ENCODE data around the gene DYNC1LI2. TPM values are rescaled to one million over a fixed set of nuclear protein-coding genes. Genes with fewer than 3 reads are reported as not detected.

Gene DYNC1LI2
- total RNA-seq: 118 and 132 TPM in 2 replicates

DNA sequence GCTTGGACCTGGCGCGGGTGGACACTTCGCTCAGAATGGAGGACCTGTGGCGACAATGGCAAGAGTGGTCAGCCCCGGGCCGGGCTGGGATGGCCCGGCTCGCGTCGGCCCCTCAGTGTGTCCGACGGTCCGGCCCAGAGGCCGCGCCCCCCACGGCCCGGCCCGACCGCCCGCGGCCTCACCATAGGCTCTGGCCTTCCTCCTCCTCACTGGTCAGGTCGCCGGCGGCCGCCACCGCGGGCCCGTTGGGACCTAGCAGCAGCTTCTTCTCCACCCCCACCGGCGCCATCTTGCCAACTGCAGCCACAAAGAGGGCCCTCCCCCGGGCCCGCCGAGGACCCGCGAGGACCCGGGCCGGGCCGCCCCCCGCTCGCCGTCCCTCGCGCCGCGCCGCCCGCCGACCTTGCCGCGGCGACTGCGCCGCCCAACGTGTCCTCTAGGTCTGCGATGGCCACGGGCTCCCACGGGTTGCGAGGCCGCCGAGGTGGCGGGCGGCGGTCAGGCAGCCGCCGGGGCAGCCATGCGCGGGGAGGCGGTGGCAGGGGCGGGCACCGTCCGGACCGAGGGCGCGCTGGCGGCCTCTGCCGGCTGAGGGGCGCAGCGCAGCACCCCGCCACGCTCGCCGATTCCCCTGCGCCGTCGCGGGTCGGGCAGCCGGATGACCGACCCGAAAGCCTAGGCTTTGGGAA lies at the start of gene DYNC1LI2:
Gene DYNC1LI2, minus strand, starts transcription at position 307 of the 689 bp plus-strand sequence. Its CDS starts 18 bp downstream, at position 289.

DNA sequence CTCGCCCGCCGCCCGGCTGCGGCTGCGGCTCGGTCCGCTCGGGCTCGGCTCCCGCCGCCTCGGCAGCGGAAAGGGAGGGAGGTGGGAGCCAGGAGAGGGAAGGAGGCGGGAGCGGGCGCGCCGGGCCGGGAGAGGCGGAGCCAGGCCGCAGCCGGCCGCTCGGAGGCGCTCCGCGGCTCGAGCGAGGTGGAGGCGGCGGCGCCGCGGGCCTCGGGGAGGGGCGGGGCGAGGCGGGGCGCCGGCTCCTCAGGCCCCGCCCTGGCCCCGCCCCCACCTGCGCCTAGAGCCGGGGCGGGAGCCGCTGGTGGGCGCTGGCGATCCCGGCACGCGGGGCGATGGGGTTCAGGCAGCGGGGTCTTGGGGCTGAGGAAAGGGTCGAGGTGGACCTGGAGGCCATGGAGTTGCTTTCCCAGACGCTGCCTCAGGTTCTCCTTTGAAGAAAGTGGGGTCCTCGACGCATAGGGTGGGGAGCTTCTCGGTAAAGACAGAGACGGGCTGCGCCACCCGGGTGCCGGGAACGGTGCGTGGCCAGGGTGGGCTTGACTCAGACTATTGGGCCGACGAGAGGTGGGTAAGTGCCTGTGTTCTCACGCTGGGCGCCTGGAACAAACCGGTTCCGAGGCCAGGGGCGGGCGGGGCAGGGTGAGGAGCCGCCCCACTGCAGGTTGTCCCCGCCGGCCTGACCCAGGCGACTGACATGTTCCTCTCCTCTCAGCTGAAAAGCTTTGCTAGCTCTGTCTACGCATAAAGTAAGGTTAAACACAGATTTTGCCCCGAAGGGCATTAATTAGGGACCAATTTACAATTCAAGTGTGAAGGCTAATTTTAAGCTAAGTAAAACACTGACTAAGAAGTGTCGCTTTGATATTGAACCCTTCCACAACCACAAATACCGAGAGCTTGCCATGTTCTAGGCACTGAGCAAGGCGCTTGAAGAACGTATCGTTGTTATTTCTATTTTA lies 54.5 kb downstream of the DYNC1LI2 start, which contains the start of gene CMTM4:
Gene CMTM4, minus strand, starts transcription at position 75 of the 962 bp plus-strand sequence. CDS start 218 bp downstream, outside the sequence.

Other genes starting within 250 kb of the DYNC1LI2 start
- 32.4 and 36.3 TPM in 2 replicates for gene TK2, start 201.5 kb downstream of the DYNC1LI2 start, total RNA-seq
- 50.7 and 66.7 TPM in 2 replicates for gene CKLF, start 199.0 kb downstream of the DYNC1LI2 start, total RNA-seq
- 1.8 and 2.1 TPM in 2 replicates for gene CMTM1, start 185.2 kb downstream of the DYNC1LI2 start, total RNA-seq
- not detected in 2 replicates for gene CMTM2, start 172.1 kb downstream of the DYNC1LI2 start, total RNA-seq
- gene CMTM3, start 146.9 kb downstream of the DYNC1LI2 start, total RNA-seq: 22.8 and 35.8 TPM in 2 replicates
- 9.8 and 10.0 TPM in 2 replicates for gene CMTM4, start 54.9 kb downstream of the DYNC1LI2 start, total RNA-seq
- gene TERB1, start 50.0 kb upstream of the DYNC1LI2 start, total RNA-seq: under 0.01 and 0.09 TPM in 2 replicates
- gene NAE1, start 79.4 kb upstream of the DYNC1LI2 start, total RNA-seq: 37.6 and 50.2 TPM in 2 replicates
- not detected in 2 replicates for gene CA7, start 92.8 kb upstream of the DYNC1LI2 start, total RNA-seq
- gene PDP2, start 128.9 kb upstream of the DYNC1LI2 start, total RNA-seq: 4.8 and 8.6 TPM in 2 replicates
- gene CDH16, start 167.3 kb upstream of the DYNC1LI2 start, total RNA-seq: not detected in 2 replicates
- 0.22 and 0.43 TPM in 2 replicates for gene RRAD, start 173.9 kb upstream of the DYNC1LI2 start, total RNA-seq
- 126 and 151 TPM in 2 replicates for gene CIAO2B, start 182.8 kb upstream of the DYNC1LI2 start, total RNA-seq
- gene CES2, start 183.9 kb upstream of the DYNC1LI2 start, total RNA-seq: 13.8 and 15.1 TPM in 2 replicates
- gene CES3, start 209.7 kb upstream of the DYNC1LI2 start, total RNA-seq: under 0.01 TPM in 1 of 2 replicates, not detected in the other
- gene CES4A, start 237.0 kb upstream of the DYNC1LI2 start, total RNA-seq: 0.60 and 2.0 TPM in 2 replicates

All from dermis lymphatic vessel endothelial cell (primary cell).